GM12878 (cell line): ENCODE results near the gene ING5. TPM values are rescaled to one million over a fixed set of nuclear protein-coding genes. Genes with fewer than 3 reads are reported as not detected.
A peak's percentile ranks its signal among the peaks of the same experiment; 100 is the strongest.

Experiments
- ATF2 ChIP-seq: IDR thresholded peaks from 2 replicates; pipeline ENCODE4 v1.6.1; 2012; ENCODE audit warnings: low read length, inconsistent platforms
- BCL3 ChIP-seq: IDR thresholded peaks from 2 replicates; pipeline ENCODE4 v1.6.1; 2011; ENCODE audit warnings: borderline replicate concordance, low read depth, mild to moderate bottlenecking, moderate library complexity, low read length; ENCODE audit not compliant: insufficient read depth, poor library complexity, severe bottlenecking
- BRCA1 ChIP-seq: IDR thresholded peaks from 2 replicates; pipeline ENCODE4 v1.6.1; 2011; ENCODE audit warnings: low read depth, low read length, improper control_type of control experiment
- CEBPZ ChIP-seq: fragments of 150-350 bp; IDR thresholded peaks from 2 replicates; pipeline ENCODE4 v1.6.1; 2016; ENCODE audit warnings: low read depth, low read length
- CHD2 ChIP-seq: IDR thresholded peaks from 2 replicates; pipeline ENCODE4 v1.6.1; 2011; ENCODE audit warnings: low read depth, low read length, improper control_type of control experiment, borderline replicate concordance
- CREM ChIP-seq: IDR thresholded peaks from 2 replicates; pipeline ENCODE4 v1.6.1; 2014; ENCODE audit warnings: antibody characterized with exemption, low read depth
- DPF2 ChIP-seq: fragments of 450-650 bp; IDR thresholded peaks from 2 replicates; pipeline ENCODE4 v1.6.1; 2017; ENCODE audit warnings: mild to moderate bottlenecking
- IKZF1 ChIP-seq: fragments of 450-650 bp; conservative IDR thresholded peaks from 2 replicates; pipeline ENCODE4 v1.6.1; 2017; ENCODE audit warnings: antibody characterized with exemption, mild to moderate bottlenecking
- LARP7 ChIP-seq: fragments of 450-650 bp; IDR thresholded peaks from 2 replicates; pipeline ENCODE4 v1.6.1; 2017; ENCODE audit warnings: mild to moderate bottlenecking
- MLLT1 ChIP-seq: fragments of 450-650 bp; IDR thresholded peaks from 2 replicates; pipeline ENCODE4 v1.6.1; 2016; ENCODE audit warnings: mild to moderate bottlenecking
- NFXL1 ChIP-seq: fragments of 450-650 bp; IDR thresholded peaks from 2 replicates; pipeline ENCODE4 v1.6.1; 2017; ENCODE audit warnings: antibody characterized with exemption, mild to moderate bottlenecking, borderline replicate concordance
- RELA ChIP-seq: fragments of 450-650 bp; IDR thresholded peaks from 2 replicates; pipeline ENCODE4 v1.8.0; 2014; ENCODE audit warnings: borderline replicate concordance; ENCODE audit not compliant: partially characterized antibody
- SIN3A ChIP-seq: IDR thresholded peaks from 2 replicates; pipeline ENCODE4 v1.6.1; 2012; ENCODE audit warnings: low read depth, low read length, improper control_type of control experiment
- SMAD1 ChIP-seq: fragments of 450-650 bp; IDR thresholded peaks from 2 replicates; pipeline ENCODE4 v1.6.1; 2018; ENCODE audit warnings: mild to moderate bottlenecking, low read depth; ENCODE audit not compliant: partially characterized antibody
- SREBF2 ChIP-seq: IDR thresholded peaks from 2 replicates; pipeline ENCODE4 v1.6.1; 2012; ENCODE audit warnings: mild to moderate bottlenecking, low read length
- TAF1 ChIP-seq: IDR thresholded peaks from 2 replicates; pipeline ENCODE4 v1.6.1; 2011; ENCODE audit warnings: mild to moderate bottlenecking, low read depth, low read length, borderline replicate concordance
- YY1 ChIP-seq: IDR thresholded peaks from 2 replicates; pipeline ENCODE4 v1.6.1; 2011; ENCODE audit warnings: low read depth, mild to moderate bottlenecking, low read length
- ZBTB4 ChIP-seq: fragments of 450-650 bp; formaldehyde crosslinking; IDR thresholded peaks from 2 replicates; pipeline ENCODE4 v1.4.0; 2022; ENCODE audit warnings: mild to moderate bottlenecking, moderate library complexity
- ZNF217 ChIP-seq: fragments of 450-650 bp; IDR thresholded peaks from 2 replicates; pipeline ENCODE4 v1.6.1; 2017; ENCODE audit warnings: antibody characterized with exemption, mild to moderate bottlenecking
- polyA plus RNA-seq, 11 experiments: library from polyadenylated mRNA; depleted of rRNA in 4 of 11; unstranded in 6 of 11; stranded (reverse) in 5 of 11; fragments of >200 nt; fragmentation: Nextera tagmentation in 4 of 11; fragmentation: Illumina TruSeq in 1 of 11; extraction: Ambion mirVana in 4 of 11; extraction: Trizol in 1 of 11; gene quantifications; 1 replicate in 1 of 11; 2 replicates in 10 of 11; pipeline versions ENCODE4 v1.2.1 to v1.2.3, GENCODE V29; 2011 to 2016; ENCODE audit warnings: inconsistent platforms in 2 of 11, missing spikeins in 2 of 11, low read depth in 1 of 11
- total RNA-seq, 4 experiments: library from RNA; depleted of rRNA in 3 of 4; stranded (reverse); fragments of >200 nt in 3 of 4; fragmentation: Illumina TruSeq in 1 of 4; extraction: Trizol in 1 of 4; gene quantifications; 2 replicates each; pipeline versions ENCODE4 v1.2.1 to v1.2.3, GENCODE V29; 2013 to 2021

Gene ING5
- total and polyA plus RNA-seq, 10 of the 15 experiments (the other 5 are each of a cell fraction or from before 2014, with no cell fraction given), result 10.0 to 46.1 (median 27.2) TPM

GRCh38 chr2:241702155-241703031 lies 554 bp downstream of the ING5 start (continued):
- 0 out of 2 replicates have a peak, but pooled peaks have one; percentile 5 for TF ChIP-seq YY1
- peak; percentile 65 for TF ChIP-seq LARP7
- TF ChIP-seq CHD2, result 0 out of 2 replicates have a peak, but pooled peaks have one; percentile 31
- no peak for TF ChIP-seq ZBTB4 (CRISPR knock-in tag)
- 0 out of 2 replicates have a peak, but pooled peaks have one; percentile 18 for TF ChIP-seq MLLT1
- TF ChIP-seq SIN3A, result peak; percentile 56; the same call in 1 of the 2 replicates
- TF ChIP-seq NFXL1, result no peak
- peak; percentile 58 for TF ChIP-seq DPF2
- TF ChIP-seq SMAD1, result no peak
- no peak for TF ChIP-seq ZNF217
- peak; percentile 61 for TF ChIP-seq RELA
- no peak for TF ChIP-seq ATF2
- no peak for TF ChIP-seq CEBPZ
- TF ChIP-seq SREBF2, result no peak
- no peak for TF ChIP-seq TAF1
- TF ChIP-seq BCL3, result peak; percentile 43
- TF ChIP-seq IKZF1, result peak; percentile 25; the same call in 1 of the 2 replicates
- no peak for TF ChIP-seq BRCA1
- no peak for TF ChIP-seq CREM
